Thoracic aorta (tissue), 2 donors: ENCODE results near the gene DNAH3. TPM values are rescaled to one million over a fixed set of nuclear protein-coding genes. Genes with fewer than 3 reads are reported as not detected.
A peak's percentile ranks its signal among the peaks of the same experiment; 100 is the strongest.
"Not testable (repeated sequence)": the region's sequence is repeated elsewhere in the genome, so short reads cannot be mapped to it uniquely, and the experiment has no call there.

Source experiments
- ATAC-seq: fragments of 150-250 bp; one replicate; pipeline ENCODE4 v1.8.0; 2017; ENCODE audit warnings: low read depth; ENCODE audit not compliant: insufficient number of reproducible peaks, low FRiP score
- DNase-seq: peaks from one replicate; pipeline ENCODE4 v3.0.0-alpha.2; 2020; ENCODE audit warnings: low spot score
- H3K27ac ChIP-seq, 2 donors: fragments of 200-600 bp; sonication (generic); 1 replicate in 1 of 2; 2 replicates in 1 of 2; pipeline ENCODE4 v1.5.1; 2016; ENCODE audit warnings: mild to moderate bottlenecking in 2 of 2, moderate library complexity in 2 of 2
- H3K27me3 ChIP-seq: fragments of 200-600 bp; sonication (generic); replicated peaks from 2 replicates; pipeline ENCODE4 v1.6.0; 2016; ENCODE audit warnings: mild to moderate bottlenecking; ENCODE audit not compliant: insufficient read depth
- H3K36me3 ChIP-seq: fragments of 200-600 bp; sonication (generic); one replicate; pipeline ENCODE4 v1.5.1; 2016
- H3K4me1 ChIP-seq, 2 donors: fragments of 200-600 bp; sonication (generic); 1 replicate in 1 of 2; 2 replicates in 1 of 2; pipeline versions ENCODE4 v1.5.1 to v1.6.0; 2016; ENCODE audit warnings: low read depth in 2 of 2, mild to moderate bottlenecking in 1 of 2; ENCODE audit not compliant: control insufficient read depth in 1 of 2
- H3K4me3 ChIP-seq: fragments of 200-600 bp; sonication (generic); 2 replicates; pipeline ENCODE4 v1.5.1; 2016; ENCODE audit warnings: mild to moderate bottlenecking
- H3K9me3 ChIP-seq: fragments of 200-600 bp; sonication (generic); 2 replicates; pipeline ENCODE4 v1.5.1; 2016
- total RNA-seq, 2 donors: library from RNA; depleted of rRNA; stranded (reverse); fragments of >200 nt; gene quantifications; one replicate each; pipeline versions ENCODE4 v1.1.0 to v1.2.3, GENCODE V29; 2016
- TF ChIP-seq, protein P1 (sequence below): fragments of 200-600 bp; sonication (generic); IDR thresholded peaks from one replicate; pipeline ENCODE4 v1.5.1; 2019; ENCODE audit warnings: antibody characterized with exemption

Gene DNAH3
- total RNA-seq, 2 donors from 2014 or later, result not detected

DNA sequence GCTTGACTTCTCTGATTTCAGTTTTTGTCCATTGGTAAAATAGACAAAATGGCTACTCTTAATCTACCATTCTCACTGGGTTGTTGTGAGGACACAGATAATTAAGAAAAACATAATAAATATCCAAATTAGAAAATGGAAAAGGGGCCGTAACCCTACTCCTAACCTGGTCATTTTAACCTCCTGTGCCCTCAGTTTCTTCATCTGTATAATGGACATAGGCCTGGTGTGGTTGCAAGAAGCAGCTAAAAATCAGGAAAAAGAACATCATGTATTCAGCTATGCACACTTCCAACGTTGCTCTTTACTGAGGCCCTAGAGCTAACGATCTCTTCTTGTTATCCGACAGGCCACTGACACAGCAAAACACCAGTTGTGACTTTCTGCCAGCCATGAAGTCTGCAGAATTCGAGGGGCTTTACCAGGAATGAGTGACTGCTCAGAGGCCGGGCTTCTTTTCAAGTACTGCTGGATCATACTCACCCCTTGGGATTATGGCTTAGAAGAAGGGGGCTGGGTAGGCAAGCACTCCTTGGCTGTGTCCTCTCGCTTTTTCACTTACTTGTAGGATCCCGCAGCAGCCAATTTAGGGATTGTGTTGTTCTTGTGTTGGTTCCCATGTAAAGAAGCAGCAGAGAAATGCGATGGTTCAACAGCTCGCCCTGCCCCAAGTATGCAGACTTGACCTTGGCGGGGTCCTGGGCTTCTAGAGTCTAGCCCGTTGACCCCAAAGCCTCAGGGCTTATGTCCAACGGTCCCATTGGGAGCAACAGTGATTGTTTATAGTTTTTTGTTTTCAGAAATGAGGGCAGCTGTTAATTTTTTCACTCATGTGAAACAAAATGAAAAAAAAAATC, 28.7 kb upstream of the DNAH3 start:
- no peaks in the 10 kb centered on the region for H3K9me3 ChIP-seq
- ATAC-seq (peak; percentile 32), DNase-seq (no peak)
- H3K27me3 ChIP-seq, result no peaks in the 10 kb centered on the region
- peak overlapping the region; percentile 46 to 70 for H3K27ac ChIP-seq
- H3K4me3 ChIP-seq, result peak overlapping the region; percentile 32
- TF ChIP-seq, protein P1, sequence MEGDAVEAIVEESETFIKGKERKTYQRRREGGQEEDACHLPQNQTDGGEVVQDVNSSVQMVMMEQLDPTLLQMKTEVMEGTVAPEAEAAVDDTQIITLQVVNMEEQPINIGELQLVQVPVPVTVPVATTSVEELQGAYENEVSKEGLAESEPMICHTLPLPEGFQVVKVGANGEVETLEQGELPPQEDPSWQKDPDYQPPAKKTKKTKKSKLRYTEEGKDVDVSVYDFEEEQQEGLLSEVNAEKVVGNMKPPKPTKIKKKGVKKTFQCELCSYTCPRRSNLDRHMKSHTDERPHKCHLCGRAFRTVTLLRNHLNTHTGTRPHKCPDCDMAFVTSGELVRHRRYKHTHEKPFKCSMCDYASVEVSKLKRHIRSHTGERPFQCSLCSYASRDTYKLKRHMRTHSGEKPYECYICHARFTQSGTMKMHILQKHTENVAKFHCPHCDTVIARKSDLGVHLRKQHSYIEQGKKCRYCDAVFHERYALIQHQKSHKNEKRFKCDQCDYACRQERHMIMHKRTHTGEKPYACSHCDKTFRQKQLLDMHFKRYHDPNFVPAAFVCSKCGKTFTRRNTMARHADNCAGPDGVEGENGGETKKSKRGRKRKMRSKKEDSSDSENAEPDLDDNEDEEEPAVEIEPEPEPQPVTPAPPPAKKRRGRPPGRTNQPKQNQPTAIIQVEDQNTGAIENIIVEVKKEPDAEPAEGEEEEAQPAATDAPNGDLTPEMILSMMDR, result no peak
- H3K36me3 ChIP-seq, result peaks cover 25% of the 10 kb centered on the region
- peaks cover 10 to 34% of the 10 kb centered on the region in 2 donors for H3K4me1 ChIP-seq

DNA sequence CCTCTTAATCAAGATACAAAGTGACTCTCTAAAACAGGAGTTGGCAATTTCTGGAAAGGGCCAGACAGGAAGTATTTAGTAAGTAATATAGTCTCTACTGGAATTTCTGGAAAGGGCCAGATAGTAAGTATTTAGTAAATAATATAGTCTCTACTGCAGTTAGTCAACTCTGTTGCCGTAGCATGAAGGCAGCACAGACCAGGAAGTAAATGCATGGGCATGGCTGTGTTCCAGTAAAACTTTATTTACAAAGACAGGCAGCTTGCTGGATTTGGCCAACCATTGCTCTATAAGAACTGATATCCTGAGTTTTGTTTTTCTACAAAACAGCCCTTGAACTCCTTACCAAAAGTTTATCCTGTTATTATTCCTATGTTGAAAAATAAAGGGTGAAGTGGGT, 24.8 kb upstream of the DNAH3 start:
- peaks cover 10 to 27% of the 10 kb centered on the region in 2 donors for H3K4me1 ChIP-seq
- H3K4me3 ChIP-seq, result no peak overlapping the region
- no peaks in the 10 kb centered on the region for H3K27me3 ChIP-seq
- H3K9me3 ChIP-seq, result no peaks in the 10 kb centered on the region
- H3K27ac ChIP-seq, result no peak overlapping the region
- H3K36me3 ChIP-seq, result peaks cover 55% of the 10 kb centered on the region
- TF ChIP-seq, protein P1, result no peak
- DNase-seq, result no peak
- ATAC-seq, result no peak

GRCh38 chr16:21172650-21173049, 22.0 kb upstream of the DNAH3 start:
- Histone ChIP-seq H3K9me3 (no peaks in the 10 kb centered on the region), H3K36me3 (peaks cover 57% of the 10 kb centered on the region), H3K4me1 (peaks cover 10 to 22% of the 10 kb centered on the region in 2 donors), H3K4me3 (no peak overlapping the region), H3K27ac (no peak overlapping the region), H3K27me3 (no peaks in the 10 kb centered on the region)
- TF ChIP-seq, protein P1, result no peak
- no peak for DNase-seq
- no peak for ATAC-seq

GRCh38 chr16:21170116-21170515, 19.5 kb upstream of the DNAH3 start:
- Histone ChIP-seq H3K36me3 (peaks cover 63% of the 10 kb centered on the region), H3K4me1 (peaks cover 13 to 33% of the 10 kb centered on the region in 2 donors)
- not testable (repeated sequence) for H3K9me3 ChIP-seq, ATAC-seq, H3K27me3 ChIP-seq, DNase-seq, H3K4me3 ChIP-seq, H3K27ac ChIP-seq

DNA sequence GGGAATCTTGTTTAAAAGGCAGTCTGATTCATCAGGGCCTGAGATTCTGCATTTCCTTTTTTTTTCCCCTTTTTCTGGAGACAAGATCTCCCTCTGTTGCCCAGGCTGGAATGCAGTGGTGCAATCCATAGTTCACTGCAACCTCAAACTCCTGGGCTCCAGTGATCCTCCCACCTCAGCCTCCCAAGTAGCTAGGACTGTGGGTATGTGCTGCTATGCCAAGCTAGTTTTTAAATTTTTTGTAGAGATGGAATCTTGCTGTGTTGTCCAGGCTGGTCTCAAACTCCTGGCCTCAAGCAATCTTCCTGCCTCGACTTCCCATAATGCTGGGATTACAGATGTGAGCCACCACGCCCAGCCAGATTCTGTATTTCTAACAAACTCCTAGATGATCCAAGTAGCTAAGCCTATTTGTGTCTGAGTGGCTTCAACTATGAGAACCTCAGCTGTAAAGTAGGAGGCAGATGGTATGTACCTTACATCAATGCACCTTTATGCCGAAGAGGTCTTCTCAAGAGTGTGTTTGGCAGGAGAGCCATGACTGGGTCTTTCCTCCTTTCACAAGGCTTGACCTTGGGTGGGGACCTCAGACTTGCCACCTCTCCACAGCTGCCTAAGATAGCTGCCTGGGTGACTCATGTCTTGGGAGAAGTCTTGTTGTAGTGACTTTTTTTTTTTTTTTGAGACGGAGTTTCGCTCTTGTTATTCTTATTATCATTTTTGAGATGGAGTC, 18.8 kb upstream of the DNAH3 start:
- TF ChIP-seq, protein P1, result no peak
- H3K9me3 ChIP-seq, result no peaks in the 10 kb centered on the region
- H3K4me3 ChIP-seq, result no peak overlapping the region
- no peak for ATAC-seq
- DNase-seq, result no peak
- H3K27ac ChIP-seq, result no peak overlapping the region
- peaks cover 63% of the 10 kb centered on the region for H3K36me3 ChIP-seq
- peaks cover 15 to 34% of the 10 kb centered on the region in 2 donors for H3K4me1 ChIP-seq
- no peaks in the 10 kb centered on the region for H3K27me3 ChIP-seq
